ENCODE results near the gene ZNF555. TPM values are rescaled to one million over a fixed set of nuclear protein-coding genes. Genes with fewer than 3 reads are reported as not detected.
A peak's percentile ranks its signal among the peaks of the same experiment; 100 is the strongest.
"Not testable (repeated sequence)": the region's sequence is repeated elsewhere in the genome, so short reads cannot be mapped to it uniquely, and the experiment has no call there.

The ZNF555 gene
- 10.7 and 11.8 TPM in 2 replicates for total RNA-seq (2014; rRNA removed; shearing (Covaris generic))

DNA sequence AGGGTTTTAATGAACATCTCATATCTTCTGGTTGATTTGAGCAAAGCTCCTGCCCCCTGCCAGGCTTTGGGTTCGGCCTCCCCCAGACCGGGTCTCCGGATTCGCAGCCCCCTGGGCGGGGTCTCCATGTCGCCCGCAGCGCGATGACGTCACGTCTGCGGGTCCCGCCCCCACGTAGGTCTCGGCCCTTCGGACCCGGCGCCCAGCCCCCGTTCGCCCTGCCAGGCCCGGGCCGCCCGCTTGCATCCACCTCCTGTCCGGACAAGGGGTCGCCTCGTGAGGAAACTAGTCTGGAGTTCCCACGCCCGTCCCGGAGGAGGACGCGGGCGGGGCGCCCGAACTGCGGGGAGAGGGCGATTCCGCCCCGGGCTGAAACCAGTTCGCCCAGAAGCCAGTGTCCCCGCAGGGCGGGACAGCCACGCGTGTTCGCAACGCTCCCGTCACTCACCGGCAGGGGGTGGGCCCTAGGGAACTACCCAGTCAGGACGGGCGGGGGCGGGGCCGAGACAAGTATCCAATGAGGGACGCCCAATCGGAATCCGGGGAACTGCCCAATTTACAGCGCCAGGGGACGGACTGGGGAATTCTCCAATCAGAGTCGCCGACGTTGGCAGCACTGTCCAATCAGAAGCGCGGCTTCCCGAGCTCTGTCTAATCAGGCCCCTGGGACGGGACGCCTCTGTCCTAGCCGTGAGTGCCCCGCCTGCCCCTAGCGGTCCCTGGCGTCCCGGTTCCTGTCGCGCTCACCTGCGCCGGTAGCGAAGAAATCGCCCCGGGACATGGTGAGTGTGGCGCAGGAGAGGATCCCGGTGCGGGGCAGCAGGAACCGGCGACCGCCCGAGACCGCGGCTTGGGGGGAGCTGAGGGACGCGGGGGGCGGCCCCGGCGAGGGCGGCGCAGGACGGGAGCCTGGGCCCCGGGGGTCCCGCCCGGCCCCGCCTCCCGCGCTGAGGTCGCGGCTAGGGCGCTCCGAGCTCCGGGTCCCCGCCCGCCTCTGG lies at the start of gene ZNF555:
Gene ZNF555, plus strand, starts transcription at position 682 of the 998 bp plus-strand sequence. Its CDS starts 98 bp downstream, at position 780.
- peak within 1 kb of the TSS; percentile 89 for H3K27ac ChIP-seq
- peak within 1 kb of the TSS; percentile 91 for H3K4me3 ChIP-seq
- peak; percentile 99 for DNase-seq
- H3K27me3 ChIP-seq = no peaks in the 10 kb centered on the region
- H3K9me3 ChIP-seq (replicated peaks) = peaks cover 6% of the 10 kb centered on the region; the same call in 1 of the 2 replicates
- H3K4me1 ChIP-seq = peaks cover 10% of the 10 kb centered on the region
- no peaks in the 10 kb centered on the region for H3K36me3 ChIP-seq

DNA sequence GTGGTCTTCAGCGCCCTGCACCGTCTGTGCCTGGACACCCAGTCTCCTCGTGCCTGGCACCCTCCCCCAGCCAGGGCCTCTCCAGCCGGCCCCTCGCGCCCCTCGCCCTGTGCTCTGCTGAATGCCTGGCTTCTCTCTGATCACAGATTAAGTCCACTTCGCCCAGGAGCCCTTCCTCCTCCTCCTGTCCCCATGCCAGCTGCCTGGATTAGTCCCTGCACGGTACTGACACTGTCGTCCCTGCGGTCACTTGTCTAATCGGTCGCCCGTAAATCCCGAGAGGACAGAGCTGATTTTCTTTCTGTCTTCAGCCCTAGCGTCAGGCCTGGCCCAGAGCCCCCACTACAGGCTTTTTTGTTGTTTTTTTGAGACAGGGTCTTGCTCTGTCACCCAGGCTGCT lies 49.4 kb upstream of the ZNF555 start:
- H3K27ac ChIP-seq = no peak overlapping the region
- no peaks in the 10 kb centered on the region for H3K27me3 ChIP-seq
- DNase-seq = no peak
- no peaks in the 10 kb centered on the region for H3K9me3 ChIP-seq (replicated peaks)
- no peaks in the 10 kb centered on the region for H3K4me1 ChIP-seq
- H3K36me3 ChIP-seq = peaks cover 47% of the 10 kb centered on the region
- H3K4me3 ChIP-seq = no peak overlapping the region

DNA sequence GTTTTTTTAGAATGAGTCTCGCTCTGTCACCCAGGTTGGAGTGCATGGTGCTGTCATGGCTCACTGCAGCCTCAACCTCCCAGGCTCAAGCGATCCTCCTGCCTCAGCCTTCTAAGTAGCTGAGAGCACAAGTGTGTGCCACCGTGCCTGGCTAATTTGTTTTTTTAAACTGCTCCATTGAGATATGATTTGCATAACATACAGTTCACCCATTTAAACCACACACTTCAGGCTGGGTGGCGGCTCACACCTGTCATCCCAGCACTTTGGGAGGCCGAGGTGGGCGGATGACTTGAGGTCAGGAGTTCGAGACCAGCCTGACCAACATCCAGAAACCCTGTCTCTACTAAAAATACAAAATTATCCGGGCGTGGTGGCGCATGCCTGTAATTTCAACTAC lies 48.6 kb upstream of the ZNF555 start:
- Histone ChIP-seq H3K36me3 (peaks cover 50% of the 10 kb centered on the region), H3K27ac (peak overlapping the region; percentile 56)
- H3K4me3 ChIP-seq; H3K27me3 ChIP-seq; H3K4me1 ChIP-seq; H3K9me3 ChIP-seq (replicated peaks): not testable (repeated sequence)
- DNase-seq = peak; percentile 44 to 55

DNA sequence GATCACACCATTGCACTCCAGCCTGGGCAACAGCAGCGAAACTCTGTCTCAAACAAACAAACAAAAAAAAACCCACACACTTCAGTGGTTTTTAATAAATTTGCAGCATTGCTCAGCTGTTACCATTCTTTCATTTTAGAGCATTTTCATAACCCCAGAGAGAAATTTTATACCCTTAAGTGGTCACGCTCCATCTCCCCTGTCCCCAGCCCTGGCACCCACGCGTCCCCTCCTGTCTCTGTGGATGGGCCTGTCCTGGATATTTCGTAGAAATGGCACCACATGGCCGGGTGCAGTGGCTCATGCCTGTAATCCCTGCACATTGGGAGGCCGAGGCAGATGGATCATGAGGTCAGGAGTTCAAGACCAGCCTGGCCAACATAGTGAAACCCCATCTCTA lies 48.1 kb upstream of the ZNF555 start:
- DNase-seq = peak; percentile 67 to 71
- Histone ChIP-seq H3K27ac (peak overlapping the region; percentile 56), H3K27me3 (no peaks in the 10 kb centered on the region), H3K4me1 (no peaks in the 10 kb centered on the region), H3K36me3 (peaks cover 55% of the 10 kb centered on the region), H3K4me3 (no peak overlapping the region), H3K9me3 (replicated peaks) (no peaks in the 10 kb centered on the region)

DNA sequence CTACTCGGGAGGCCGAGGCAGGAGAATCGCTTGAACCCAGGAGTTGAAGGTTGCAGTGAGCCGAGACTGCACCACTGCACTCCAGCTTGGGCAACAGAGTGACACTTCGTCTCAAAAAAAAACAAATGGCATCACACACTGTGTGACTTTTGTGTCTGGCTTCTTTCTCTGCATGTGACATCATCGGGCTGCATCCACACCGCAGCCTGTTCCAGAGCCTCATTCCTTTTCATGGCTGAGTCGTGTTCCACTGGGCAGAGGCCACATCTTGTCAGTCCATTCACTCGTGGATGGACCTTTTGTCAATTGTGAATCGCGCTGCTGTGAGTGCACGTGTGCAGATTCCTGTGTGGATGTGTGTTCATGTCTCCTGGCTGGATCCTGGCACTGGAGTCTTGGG lies 47.7 kb upstream of the ZNF555 start:
- Histone ChIP-seq H3K27me3 (no peaks in the 10 kb centered on the region), H3K9me3 (replicated peaks) (no peaks in the 10 kb centered on the region), H3K36me3 (peaks cover 58% of the 10 kb centered on the region), H3K27ac (peak overlapping the region; percentile 56; the same call in 1 of the 2 replicates), H3K4me3 (no peak overlapping the region), H3K4me1 (no peaks in the 10 kb centered on the region)
- no peak for DNase-seq

DNA sequence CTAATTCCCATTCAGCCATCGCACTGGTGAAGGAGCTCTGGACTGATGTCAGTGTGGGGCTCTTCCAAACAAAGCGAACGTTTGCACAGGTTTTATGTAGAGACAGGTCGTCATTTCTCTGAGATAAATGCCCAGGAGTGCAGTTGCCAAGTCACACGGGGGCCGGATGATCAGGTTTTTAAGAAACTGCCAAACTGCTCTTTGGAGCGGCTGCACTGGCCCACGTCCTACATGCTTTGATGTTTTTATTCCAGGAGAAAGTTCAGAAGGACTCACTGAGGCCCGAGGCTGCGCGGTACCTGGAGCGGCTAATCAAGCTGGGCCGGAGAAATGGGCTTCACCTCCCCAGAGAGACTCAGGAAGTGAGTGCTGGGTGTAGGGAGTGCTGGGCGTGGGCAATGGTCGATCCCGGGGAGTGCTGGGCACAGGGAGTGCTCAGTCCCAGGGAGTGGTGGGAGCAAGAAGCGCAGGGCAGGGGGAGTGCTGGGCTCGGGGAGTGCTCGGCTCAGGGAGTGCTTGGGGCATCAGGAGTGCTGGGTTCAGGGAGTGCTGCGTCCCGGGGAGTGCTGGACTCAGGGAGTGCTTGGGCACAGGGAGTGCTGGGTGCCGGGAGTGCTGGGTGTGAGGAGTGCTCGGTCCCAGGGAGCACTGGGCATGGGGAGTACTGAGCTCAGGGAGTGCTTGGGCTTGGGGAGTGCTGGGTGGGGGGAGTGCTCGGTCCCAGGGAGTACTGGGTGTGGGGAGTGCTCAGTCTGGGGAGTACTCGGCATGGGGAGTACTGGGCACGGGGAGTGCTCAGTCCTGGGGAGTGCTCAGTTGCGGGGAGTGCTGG lies 45.2 kb upstream of the ZNF555 start:
- Histone ChIP-seq H3K36me3 (peaks cover 71% of the 10 kb centered on the region), H3K4me1 (no peaks in the 10 kb centered on the region), H3K4me3 (no peak overlapping the region), H3K9me3 (replicated peaks) (no peaks in the 10 kb centered on the region), H3K27ac (no peak overlapping the region), H3K27me3 (no peaks in the 10 kb centered on the region)
- no peak for DNase-seq

DNA sequence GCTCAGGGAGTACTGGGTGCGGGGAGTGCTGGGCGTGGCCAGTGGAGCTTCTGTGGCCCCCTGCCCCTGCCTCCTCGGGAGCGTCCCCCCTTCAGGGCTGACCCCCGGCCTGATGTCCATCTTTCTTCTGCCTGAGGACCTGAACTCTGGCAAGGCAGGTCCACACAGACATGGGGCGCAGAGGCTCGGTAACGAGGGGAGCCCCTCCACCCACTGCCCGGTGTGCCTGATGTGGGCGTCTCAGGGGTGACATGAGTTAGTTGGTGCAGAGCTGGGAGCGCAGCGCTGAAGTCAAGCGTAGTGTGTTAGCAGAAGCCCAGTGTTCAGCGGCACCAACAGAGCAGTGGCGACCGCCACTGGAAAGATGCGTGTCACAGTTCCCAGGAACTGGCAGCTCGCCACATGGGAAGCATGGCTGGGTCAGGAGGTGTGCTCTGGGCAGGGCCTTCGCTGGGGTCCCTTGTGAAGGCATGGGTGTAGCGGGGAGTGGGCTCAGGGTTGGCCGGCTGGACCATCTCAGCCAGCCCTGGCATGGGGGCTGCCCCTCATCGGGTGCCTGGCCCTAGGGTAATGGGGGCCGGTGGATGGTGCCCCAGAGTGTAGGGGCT lies 44.5 kb upstream of the ZNF555 start:
- DNase-seq = no peak
- Histone ChIP-seq H3K36me3 (peaks cover 75% of the 10 kb centered on the region), H3K27ac (no peak overlapping the region), H3K27me3 (no peaks in the 10 kb centered on the region), H3K4me3 (no peak overlapping the region), H3K4me1 (no peaks in the 10 kb centered on the region), H3K9me3 (replicated peaks) (no peaks in the 10 kb centered on the region)

DNA sequence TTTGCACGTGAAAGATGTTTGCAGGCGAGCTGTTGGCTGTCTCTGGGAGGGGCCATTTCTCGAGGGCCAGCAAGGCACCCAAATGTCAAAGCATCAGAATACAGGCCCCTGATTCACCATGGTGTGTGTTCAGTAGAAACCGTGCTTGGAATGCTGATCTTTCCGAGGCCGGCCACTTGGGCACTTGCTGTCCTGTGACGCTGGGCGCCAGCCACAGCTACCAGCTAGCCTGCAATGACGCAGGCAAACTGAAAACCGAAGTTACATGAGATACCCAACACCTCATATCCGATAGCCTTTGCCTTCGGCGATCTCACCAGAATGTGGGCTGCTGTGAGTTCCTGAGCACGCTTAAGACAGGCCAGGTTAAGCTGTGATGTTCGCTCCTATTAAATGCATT lies 44.0 kb upstream of the ZNF555 start:
- H3K4me3 ChIP-seq = no peak overlapping the region

DNA sequence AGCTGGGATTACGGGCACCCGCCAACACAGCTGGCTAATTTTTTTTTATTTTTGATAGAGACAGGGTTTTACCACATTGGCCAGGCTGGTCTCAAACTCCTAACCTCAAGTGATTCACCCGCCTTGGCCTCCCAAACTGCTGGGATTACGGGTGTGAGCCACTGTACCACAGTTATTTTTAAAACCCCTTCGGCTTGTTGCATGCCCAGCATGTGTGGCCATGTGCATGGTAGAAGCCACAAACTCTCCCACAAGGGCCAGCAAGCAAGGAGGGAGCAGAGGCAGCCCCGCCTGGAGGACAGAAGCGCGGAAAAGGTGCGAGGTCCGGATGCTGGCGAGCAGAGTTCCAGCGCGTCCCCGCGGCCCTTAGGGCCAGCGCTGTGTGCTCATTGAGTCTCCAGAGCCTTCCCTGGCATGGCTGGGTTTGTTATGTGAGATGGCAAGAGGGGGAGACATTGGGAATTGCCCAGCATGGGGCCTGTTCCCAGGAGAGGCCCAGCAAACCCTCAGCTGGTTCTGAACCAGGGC lies 43.1 kb upstream of the ZNF555 start:
- Histone ChIP-seq H3K9me3 (replicated peaks) (no peaks in the 10 kb centered on the region), H3K27me3 (no peaks in the 10 kb centered on the region), H3K27ac (no peak overlapping the region), H3K36me3 (peaks cover 78% of the 10 kb centered on the region), H3K4me3 (no peak overlapping the region), H3K4me1 (no peaks in the 10 kb centered on the region)
- DNase-seq = no peak

More for the DNA sequence above, 44.0 kb upstream of the ZNF555 start:
- H3K36me3 ChIP-seq = peaks cover 77% of the 10 kb centered on the region
- no peaks in the 10 kb centered on the region for H3K9me3 ChIP-seq (replicated peaks)
- no peaks in the 10 kb centered on the region for H3K4me1 ChIP-seq
- no peak overlapping the region for H3K27ac ChIP-seq
- DNase-seq = no peak
- H3K27me3 ChIP-seq = no peaks in the 10 kb centered on the region

DNA sequence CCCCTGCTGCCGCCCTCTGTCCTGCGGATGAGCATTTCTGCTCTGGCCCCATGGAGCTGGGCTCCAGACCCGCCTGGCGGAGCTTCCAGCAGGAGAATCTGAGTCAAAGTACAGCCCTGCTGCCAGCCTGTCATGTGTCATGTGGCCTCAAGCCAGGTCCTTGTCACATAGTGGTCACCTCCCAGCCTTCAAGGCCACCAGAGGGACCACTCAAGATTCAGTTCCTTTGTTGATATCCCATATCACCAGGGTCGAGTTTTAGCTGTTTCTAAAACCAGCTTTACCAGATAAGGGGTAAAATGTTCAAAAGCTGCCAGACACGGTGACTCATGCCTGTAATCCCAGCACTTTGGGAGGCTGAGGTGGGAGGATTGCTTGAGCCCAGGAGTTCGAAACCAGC lies 42.5 kb upstream of the ZNF555 start:
- no peak overlapping the region for H3K27ac ChIP-seq
- H3K9me3 ChIP-seq (replicated peaks) = no peaks in the 10 kb centered on the region
- no peaks in the 10 kb centered on the region for H3K27me3 ChIP-seq
- no peak overlapping the region for H3K4me3 ChIP-seq
- H3K4me1 ChIP-seq = no peaks in the 10 kb centered on the region
- DNase-seq = no peak
- peaks cover 79% of the 10 kb centered on the region for H3K36me3 ChIP-seq

DNA sequence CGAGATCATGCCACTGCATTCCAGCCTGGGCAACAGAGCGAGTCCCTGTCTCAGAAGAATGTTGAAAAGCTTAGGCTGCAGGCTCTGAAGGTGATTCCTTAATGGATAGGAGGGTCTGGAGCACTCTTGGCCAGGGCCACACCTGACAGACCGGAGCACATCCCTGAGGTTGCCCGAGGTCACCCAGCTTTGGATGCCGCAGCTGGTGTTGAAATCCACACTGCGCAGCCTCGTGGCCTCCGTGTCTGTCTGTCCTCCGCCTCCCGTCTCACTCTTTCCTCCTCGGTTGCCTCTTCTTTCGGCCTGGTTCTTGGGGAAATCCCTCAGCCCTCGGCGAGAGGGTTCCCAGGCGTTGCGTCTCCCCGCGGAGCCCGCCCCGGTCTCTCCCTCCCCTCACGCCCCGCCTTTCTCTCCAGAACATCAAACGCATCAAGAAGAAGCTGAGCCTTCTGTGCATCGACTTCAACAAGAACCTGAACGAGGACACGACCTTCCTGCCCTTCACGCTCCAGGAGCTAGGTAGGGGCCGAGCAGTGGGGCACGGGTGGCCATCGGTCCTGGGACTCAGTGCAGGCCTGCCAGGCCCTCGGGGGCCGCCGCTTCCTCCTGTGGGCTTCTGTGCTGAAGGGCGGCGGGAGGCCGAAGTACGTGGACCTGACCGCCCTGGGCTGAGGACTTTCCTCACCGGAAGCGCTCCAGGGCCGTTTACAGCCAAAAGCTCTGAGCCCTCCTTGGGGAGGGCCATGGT lies 41.8 kb upstream of the ZNF555 start:
- H3K4me3 ChIP-seq = no peak overlapping the region
- no peak for DNase-seq
- no peaks in the 10 kb centered on the region for H3K9me3 ChIP-seq (replicated peaks)
- no peaks in the 10 kb centered on the region for H3K27me3 ChIP-seq
- no peak overlapping the region for H3K27ac ChIP-seq
- peaks cover 78% of the 10 kb centered on the region for H3K36me3 ChIP-seq
- no peaks in the 10 kb centered on the region for H3K4me1 ChIP-seq

DNA sequence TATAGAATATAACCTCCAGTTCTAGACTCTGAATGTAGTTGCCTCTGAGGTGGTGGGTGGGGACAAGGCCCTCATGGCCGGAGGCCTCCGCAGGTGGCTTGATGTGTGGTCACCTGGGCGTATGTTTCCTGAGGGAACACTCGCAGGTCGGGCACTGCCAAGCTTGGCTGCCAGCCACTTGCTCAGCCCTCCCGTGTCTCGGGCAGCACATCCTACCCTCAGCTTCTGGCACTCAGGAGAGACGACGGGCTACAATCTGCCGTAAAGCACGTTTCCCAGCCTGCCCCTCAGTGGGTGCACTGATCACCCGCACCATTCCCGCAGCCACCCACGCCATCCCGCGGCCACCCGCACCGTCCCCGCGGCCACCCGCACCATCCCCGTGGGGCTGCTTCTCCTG lies 40.8 kb upstream of the ZNF555 start:
- Histone ChIP-seq H3K36me3 (peaks cover 78% of the 10 kb centered on the region), H3K27ac (no peak overlapping the region), H3K27me3 (no peaks in the 10 kb centered on the region), H3K4me3 (no peak overlapping the region), H3K9me3 (replicated peaks) (no peaks in the 10 kb centered on the region), H3K4me1 (no peaks in the 10 kb centered on the region)
- no peak for DNase-seq

DNA sequence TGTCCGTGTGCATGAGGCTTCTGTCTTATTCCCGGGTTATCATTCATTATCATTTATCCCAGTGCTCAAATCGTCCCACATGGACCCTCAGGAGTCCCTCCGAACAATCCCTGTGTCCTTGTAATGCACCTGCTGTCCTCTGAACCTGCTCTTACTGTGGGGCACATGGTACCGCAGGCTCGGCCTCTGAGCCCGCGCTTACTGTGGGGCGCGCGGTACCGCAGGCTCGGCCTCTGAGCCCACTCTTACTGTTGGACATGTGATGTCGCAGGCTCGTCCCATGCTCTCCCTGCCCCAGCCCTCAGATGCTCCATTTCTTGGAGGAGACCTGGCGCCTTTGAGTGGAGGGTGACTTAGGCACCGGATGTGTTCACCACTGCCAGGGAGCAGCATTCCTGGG lies 38.4 kb upstream of the ZNF555 start:
- Histone ChIP-seq H3K27ac (no peak overlapping the region), H3K9me3 (replicated peaks) (no peaks in the 10 kb centered on the region), H3K4me1 (no peaks in the 10 kb centered on the region), H3K36me3 (peaks cover 79% of the 10 kb centered on the region), H3K4me3 (no peak overlapping the region), H3K27me3 (no peaks in the 10 kb centered on the region)
- DNase-seq = no peak

Measured in SJCRH30 (cell line).